ENCODE data around the gene CYTH2.

CYTH2 gene

GRCh38 chr19:48469289-48469881 is at the start of gene CYTH2:
CYTH2 (plus strand) TSS chr19:48469369; CDS start chr19:48469508, 139 bp downstream.
- DNase-seq, result peak; percentile 48

GRCh38 chr19:48421548-48421947 is 47.6 kb upstream of the CYTH2 start:
- no peak for DNase-seq

GRCh38 chr19:48424694-48425219 is 44.4 kb upstream of the CYTH2 start:
- DNase-seq, result no peak

GRCh38 chr19:48428670-48429069 is 40.5 kb upstream of the CYTH2 start:
- no peak for DNase-seq

GRCh38 chr19:48433337-48433736 is 35.8 kb upstream of the CYTH2 start:
- no peak for DNase-seq

GRCh38 chr19:48436586-48436985 is 32.6 kb upstream of the CYTH2 start:
- no peak for DNase-seq

GRCh38 chr19:48441360-48442050 is 27.7 kb upstream of the CYTH2 start:
- DNase-seq, result no peak

GRCh38 chr19:48442116-48443035 is 26.8 kb upstream of the CYTH2 start:
- no peak for DNase-seq

GRCh38 chr19:48443256-48443655 is 25.9 kb upstream of the CYTH2 start:
- no peak for DNase-seq

- DNase-seq, result no peak
Measured at GRCh38 chr19:48443731-48444128, 25.4 kb upstream of the CYTH2 start.

- DNase-seq, result no peak
Measured at GRCh38 chr19:48444129-48444935, 24.8 kb upstream of the CYTH2 start.

- no peak for DNase-seq
Measured at GRCh38 chr19:48444936-48445200, 24.3 kb upstream of the CYTH2 start.

- peak; percentile 77 for DNase-seq
Measured at GRCh38 chr19:48445256-48445605, 23.9 kb upstream of the CYTH2 start.

- peak; percentile 99 for DNase-seq
Measured at GRCh38 chr19:48445606-48446481, 23.3 kb upstream of the CYTH2 start, which contains the start of gene GRWD1. GRWD1 (plus strand) TSS chr19:48445983; CDS start chr19:48446006, 23 bp downstream.

GRCh38 chr19:48446579-48446978 is 22.6 kb upstream of the CYTH2 start:
- no peak for DNase-seq

- no peak for DNase-seq
Measured at GRCh38 chr19:48448563-48448962, 20.6 kb upstream of the CYTH2 start.

GRCh38 chr19:48450441-48450840 is 18.7 kb upstream of the CYTH2 start:
- no peak for DNase-seq

GRCh38 chr19:48450863-48451262 is 18.3 kb upstream of the CYTH2 start:
- DNase-seq, result no peak

- no peak for DNase-seq
Measured at GRCh38 chr19:48451624-48452023, 17.5 kb upstream of the CYTH2 start.

GRCh38 chr19:48452289-48453190 is 16.6 kb upstream of the CYTH2 start:
- DNase-seq, result no peak
